ENCODE results near the gene ALDH3B1.

DNA sequence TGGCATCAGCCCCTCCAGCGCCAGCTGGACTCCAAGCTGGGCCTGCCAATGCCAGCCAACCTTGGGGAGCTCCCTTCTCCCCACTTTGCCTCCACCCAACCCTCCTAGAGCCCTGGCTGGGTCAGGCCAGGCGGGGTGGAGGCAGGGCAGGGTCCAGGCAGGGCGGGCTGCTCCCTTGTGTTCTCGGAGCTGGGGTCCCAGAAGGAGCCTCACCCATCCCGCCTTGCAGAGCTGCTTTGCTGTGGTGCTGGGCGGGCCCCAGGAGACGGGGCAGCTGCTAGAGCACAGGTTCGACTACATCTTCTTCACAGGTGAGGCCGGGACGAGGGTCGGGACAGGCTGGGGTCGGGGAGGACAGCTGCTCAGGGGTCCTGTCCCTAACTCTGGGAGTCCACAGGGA, 9.4 kb downstream of the ALDH3B1 start:
- TF ChIP-seq, protein P1, sequence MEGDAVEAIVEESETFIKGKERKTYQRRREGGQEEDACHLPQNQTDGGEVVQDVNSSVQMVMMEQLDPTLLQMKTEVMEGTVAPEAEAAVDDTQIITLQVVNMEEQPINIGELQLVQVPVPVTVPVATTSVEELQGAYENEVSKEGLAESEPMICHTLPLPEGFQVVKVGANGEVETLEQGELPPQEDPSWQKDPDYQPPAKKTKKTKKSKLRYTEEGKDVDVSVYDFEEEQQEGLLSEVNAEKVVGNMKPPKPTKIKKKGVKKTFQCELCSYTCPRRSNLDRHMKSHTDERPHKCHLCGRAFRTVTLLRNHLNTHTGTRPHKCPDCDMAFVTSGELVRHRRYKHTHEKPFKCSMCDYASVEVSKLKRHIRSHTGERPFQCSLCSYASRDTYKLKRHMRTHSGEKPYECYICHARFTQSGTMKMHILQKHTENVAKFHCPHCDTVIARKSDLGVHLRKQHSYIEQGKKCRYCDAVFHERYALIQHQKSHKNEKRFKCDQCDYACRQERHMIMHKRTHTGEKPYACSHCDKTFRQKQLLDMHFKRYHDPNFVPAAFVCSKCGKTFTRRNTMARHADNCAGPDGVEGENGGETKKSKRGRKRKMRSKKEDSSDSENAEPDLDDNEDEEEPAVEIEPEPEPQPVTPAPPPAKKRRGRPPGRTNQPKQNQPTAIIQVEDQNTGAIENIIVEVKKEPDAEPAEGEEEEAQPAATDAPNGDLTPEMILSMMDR (conservative IDR thresholded peaks at IDR 0.05; ENCODE audit: low read depth, low read length), result no peak
- TF ChIP-seq EZH2 (IDR thresholded peaks at IDR 0.05; ENCODE audit: low read length, unreplicated experiment), result no peak
- no peak for TF ChIP-seq EZH2phosphoT487 (IDR thresholded peaks at IDR 0.05; ENCODE audit: borderline replicate concordance, low read length)

All from PC-3 (cell line).